ENCODE data around the gene GPR183.

- TF ChIP-seq CTCF (IDR thresholded peaks at IDR 0.05) (no peak), POLR2AphosphoS5 (IDR thresholded peaks at IDR 0.05; ENCODE audit: insufficient read depth in 1 of 2, low read depth in 1 of 2) (no peak), POLR2A (IDR thresholded peaks at IDR 0.05) (no peak)
These were observed 8.0 kb upstream of the GPR183 start for GRCh38 chr13:99315186-99315585.

Measured in vagina (tissue), 2 donors.